ENCODE results near the gene NARF.

NARF gene

DNA sequence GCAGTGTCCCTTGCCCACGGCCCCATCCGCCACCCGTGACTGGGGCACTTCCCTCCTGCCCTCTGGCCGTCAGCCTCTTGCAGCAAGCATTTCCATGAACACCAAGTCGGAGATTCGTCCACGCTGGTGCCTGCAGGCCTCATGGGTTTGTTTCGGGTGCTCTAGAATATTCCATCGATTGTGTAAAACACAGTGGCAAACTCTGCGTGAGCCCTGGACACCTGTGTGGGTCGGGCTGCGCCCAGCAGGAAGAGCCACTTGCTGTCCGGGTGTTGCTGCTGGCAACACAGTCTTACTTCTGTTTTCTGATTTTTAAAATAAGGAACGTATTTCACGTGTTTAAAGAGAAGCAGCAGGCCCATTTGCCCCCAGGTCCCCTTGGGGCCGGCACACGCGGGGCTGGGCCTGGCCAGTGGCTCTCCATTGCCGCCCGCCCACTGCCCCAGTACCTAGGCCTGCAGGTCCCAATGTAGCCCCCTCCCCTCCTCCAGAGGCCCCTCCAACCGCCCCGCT lies 18.0 kb upstream of the NARF start:
- peaks cover 13% of the 10 kb centered on the region for H3K36me3 Mint-ChIP-seq
- peak overlapping the region; percentile 72 for H3K27ac Mint-ChIP-seq
- peak; percentile 60 for ATAC-seq
- peak overlapping the region; percentile 61 for H3K4me3 Mint-ChIP-seq
- H3K4me1 Mint-ChIP-seq = peaks cover 45% of the 10 kb centered on the region
- no peaks in the 10 kb centered on the region for H3K27me3 Mint-ChIP-seq
- H3K9me3 Mint-ChIP-seq = no peaks in the 10 kb centered on the region

DNA sequence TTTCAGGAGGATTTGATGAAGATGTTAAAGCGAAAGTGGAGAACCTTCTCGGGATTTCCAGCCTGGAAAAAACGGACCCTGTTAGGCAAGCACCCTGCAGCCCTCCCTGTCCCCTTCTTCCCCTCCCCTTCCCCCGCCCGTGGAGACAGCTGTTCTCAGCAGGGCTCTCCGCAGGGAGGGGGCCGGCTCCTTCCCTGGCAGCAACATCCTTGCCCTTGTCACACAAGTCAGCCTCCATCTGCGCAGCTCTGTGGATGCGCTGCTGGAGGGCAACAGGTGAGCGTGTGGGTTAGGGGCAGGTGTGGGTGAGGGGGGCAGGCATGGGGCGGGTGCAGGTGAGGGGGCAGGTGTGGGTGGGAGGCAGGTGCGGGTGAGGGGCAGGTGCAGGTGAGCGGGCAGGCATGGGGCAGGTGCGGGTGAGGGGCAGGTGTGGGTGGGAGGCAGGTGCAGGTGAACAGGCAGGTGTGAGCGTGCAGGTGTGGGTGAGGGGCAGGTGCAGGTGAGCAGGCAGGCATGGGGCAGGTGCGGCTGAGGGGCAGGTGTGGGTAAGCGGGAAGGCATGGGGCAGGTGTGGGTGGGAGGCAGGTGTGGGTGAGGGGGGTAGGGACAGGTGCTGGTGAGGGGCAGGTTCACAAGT lies 17.4 kb upstream of the NARF start:
- Mint-ChIP-seq H3K4me1 (peaks cover 49% of the 10 kb centered on the region), H3K36me3 (peaks cover 18% of the 10 kb centered on the region), H3K9me3 (no peaks in the 10 kb centered on the region), H3K27ac (peak overlapping the region; percentile 72), H3K27me3 (no peaks in the 10 kb centered on the region), H3K4me3 (peak overlapping the region; percentile 61)
- peak; percentile 17 for ATAC-seq

DNA sequence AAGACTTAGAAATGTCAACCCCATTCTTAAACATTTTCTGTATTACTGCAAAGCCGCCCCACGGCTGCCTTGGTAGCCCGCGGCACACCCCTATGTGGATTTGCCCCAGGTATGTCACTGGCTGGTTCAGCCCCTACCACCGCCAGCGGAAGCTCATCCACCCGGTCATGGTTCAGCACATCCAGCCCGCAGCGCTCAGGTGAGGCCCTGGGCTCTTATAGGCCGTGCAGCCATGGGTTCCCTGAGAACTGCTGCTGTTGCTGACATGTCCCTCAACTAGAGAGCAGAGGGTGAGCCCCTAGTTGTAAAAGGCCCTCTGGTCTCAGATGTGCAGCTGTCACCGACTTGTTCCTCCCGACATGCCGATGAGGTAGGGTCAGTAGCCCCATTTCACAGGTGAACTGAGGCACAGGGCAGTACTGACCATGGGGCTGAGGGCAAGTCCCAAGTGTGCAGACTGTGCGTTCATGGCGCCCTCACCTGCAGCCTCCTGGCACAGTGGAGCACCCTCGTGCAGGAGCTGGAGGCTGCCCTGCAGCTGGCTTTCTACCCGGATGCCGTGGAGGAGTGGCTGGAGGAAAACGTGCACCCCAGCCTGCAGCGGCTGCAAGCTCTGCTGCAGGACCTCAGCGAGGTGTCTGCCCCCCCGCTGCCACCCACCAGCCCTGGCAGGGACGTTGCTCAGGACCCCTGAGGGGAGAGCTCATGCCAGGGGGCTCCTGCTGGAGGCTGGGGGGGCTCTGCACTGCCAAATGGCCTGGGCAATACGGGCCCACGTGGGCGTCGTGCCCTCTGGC lies 16.7 kb upstream of the NARF start:
- Mint-ChIP-seq H3K27me3 (no peaks in the 10 kb centered on the region), H3K27ac (peak overlapping the region; percentile 72), H3K36me3 (peaks cover 26% of the 10 kb centered on the region), H3K4me3 (peak overlapping the region; percentile 52), H3K9me3 (no peaks in the 10 kb centered on the region), H3K4me1 (peaks cover 56% of the 10 kb centered on the region)
- ATAC-seq = peak; percentile 71

DNA sequence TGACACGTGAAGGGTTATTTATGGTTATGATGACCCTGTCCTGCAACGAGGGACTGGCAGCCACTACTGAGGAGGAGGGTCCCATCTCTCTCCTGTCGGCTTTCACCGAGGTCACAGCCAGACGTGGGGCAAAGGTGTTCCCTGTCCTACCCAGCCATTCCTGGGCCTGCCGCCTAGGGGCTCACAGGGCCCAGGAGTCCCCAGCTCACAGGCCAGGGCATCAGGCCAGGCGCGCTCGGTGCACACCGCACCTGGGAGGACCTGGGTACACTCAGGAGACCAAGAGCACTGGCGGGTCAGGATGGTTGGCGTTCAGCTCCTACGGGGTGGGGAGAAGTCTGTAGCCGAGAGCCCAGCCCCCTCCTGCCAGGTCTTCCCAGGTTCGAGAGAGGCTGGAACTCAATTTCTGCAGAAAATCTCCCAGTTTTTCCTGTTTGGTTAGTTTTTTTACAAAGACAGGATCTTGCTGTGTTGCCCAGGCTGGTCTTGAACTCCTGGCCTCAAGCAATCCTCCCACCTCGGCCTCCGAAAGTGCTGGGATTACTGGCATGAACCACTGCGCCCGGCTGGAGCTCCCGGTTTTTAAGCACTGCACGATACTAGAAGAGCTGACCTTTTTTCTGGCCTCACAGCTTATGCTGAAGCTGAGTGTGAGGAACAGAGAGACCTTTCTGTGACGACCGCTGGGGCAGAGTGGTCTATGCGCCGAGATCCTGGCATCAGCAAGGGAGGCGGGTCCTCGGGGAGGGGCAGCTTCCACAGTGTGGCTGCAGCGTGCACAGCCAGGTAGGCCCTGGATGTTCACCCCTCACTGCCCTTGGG lies 15.7 kb upstream of the NARF start:
- Mint-ChIP-seq H3K27ac (peak overlapping the region; percentile 10), H3K27me3 (no peaks in the 10 kb centered on the region), H3K36me3 (peaks cover 33% of the 10 kb centered on the region), H3K9me3 (no peaks in the 10 kb centered on the region), H3K4me3 (no peak overlapping the region), H3K4me1 (peaks cover 62% of the 10 kb centered on the region)
- ATAC-seq = no peak

DNA sequence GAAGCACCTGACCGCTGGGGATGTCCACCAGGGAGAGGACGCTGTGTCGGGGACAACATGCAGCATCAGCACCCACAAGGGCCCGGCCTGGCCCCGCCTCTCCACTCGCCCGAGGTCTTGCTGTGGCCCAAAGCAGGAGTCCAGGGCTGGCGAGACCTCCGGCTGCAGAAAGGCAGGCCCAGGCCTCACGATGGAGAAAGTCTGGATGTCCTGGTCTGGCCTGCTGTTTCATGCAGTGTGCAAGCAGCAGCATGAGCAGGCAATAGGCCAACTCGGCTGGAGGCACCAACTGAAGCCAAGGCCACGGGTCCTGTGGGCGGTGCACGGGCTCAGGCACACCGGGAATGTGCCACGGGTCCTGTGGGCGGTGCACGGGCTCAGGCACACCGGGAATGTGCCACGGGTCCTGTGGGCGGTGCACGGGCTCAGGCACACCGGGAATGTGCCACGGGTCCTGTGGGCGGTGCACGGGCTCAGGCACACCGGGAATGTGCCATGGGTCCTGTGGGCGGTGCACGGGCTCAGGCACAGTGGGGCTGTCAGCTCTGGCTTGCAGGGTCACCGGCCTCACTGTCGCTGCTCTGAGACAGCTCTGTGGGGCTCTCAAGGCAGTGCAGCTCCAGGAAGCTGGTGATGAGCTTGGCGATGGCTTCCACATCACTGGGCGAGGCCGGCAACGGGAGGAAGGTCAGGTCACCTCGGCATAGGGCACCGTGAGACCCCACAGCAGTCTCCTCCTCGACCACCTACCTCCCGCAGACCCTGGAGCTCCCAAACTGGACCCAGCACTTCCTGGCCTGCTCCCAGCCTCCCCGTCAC lies 14.9 kb upstream of the NARF start:
- H3K9me3 Mint-ChIP-seq = no peaks in the 10 kb centered on the region
- peaks cover 64% of the 10 kb centered on the region for H3K4me1 Mint-ChIP-seq
- peak overlapping the region; percentile 49 for H3K27ac Mint-ChIP-seq
- peaks cover 35% of the 10 kb centered on the region for H3K36me3 Mint-ChIP-seq
- ATAC-seq = no peak
- no peak overlapping the region for H3K4me3 Mint-ChIP-seq
- no peaks in the 10 kb centered on the region for H3K27me3 Mint-ChIP-seq

DNA sequence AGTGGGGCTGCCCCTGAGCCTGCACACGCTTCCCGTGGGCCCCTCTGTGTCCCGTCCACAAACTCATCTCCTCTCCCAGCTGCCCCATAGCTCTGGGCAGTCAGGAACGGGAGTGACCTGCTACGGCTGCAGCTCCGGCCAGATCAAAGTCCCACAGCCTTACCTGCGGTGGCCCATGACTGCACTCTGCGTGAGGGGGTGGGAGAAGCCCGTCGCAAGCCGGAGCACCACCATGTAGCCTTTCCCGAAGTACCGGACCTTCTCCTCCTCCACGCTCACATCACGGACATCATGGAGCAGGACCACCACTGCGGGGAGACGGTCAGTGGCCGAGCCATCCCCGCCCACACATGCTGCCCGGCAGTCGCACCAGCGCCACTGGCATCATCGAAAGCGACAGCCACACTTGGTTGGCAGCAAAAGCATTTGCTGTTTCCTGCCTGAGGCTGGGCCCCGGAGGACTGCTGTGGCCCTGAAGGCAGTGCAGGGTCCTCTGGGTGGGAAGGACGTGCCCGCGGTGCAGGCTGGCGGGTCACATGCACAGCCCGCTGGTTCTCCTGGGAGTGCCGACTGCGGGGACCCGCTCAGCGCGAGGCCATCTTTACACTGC lies 14.2 kb upstream of the NARF start:
- no peak for ATAC-seq
- H3K36me3 Mint-ChIP-seq = peaks cover 35% of the 10 kb centered on the region
- peaks cover 63% of the 10 kb centered on the region for H3K4me1 Mint-ChIP-seq
- H3K9me3 Mint-ChIP-seq = no peaks in the 10 kb centered on the region
- no peak overlapping the region for H3K4me3 Mint-ChIP-seq
- peak overlapping the region; percentile 49 for H3K27ac Mint-ChIP-seq
- H3K27me3 Mint-ChIP-seq = no peaks in the 10 kb centered on the region

DNA sequence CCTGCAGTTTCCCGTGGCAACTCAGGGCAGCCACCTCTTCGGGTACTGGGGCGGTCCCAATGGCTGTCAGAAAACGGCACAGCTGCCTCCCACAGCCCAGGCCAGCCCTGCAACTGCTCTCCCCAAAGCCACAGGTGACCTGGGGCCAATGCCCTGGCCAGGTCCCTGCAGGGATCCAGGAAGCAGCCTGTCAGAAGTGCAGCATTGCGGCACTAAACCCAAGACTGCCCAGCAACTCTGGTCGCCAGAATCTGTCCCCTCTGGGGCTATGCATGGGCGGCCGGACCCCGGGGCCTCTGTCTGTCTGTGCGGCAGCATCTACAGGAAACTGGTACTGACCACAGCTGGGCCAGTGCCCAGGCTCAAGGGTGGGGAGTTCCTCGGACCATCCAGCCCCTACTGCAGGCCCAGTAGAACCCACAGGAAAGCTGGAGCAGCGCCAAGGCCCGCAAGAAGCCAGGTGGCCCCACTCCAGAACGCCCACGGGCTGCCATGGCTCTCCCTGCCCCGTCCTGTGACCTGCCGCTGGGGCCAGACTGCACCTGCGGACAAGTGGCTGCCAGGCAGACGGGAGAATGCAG lies 13.5 kb upstream of the NARF start:
- Mint-ChIP-seq H3K36me3 (peaks cover 35% of the 10 kb centered on the region), H3K4me3 (no peak overlapping the region), H3K9me3 (no peaks in the 10 kb centered on the region), H3K27ac (no peak overlapping the region), H3K27me3 (no peaks in the 10 kb centered on the region), H3K4me1 (peaks cover 66% of the 10 kb centered on the region)
- no peak for ATAC-seq

DNA sequence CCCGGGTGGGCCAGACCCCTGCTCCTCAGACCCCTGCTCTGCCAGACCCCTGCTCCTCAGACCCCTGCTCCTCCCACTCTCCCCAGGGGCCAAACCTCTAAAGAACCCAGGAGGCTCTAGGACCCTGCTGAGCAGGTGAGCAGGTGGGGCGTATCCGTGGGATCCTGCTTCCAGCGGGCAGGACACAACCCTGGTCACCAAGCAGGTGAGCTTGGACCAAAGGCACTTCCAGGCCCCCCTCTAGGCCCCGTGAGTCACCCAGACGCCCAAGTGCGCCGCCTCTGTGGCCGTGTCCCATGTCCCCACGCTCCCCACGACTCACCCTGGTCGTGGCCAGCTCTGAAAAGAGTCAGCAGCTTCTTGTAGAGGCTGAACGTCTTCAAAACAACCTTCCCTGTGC lies 13.0 kb upstream of the NARF start:
- H3K4me3 Mint-ChIP-seq = no peak overlapping the region
- H3K9me3 Mint-ChIP-seq = no peaks in the 10 kb centered on the region
- H3K36me3 Mint-ChIP-seq = peaks cover 35% of the 10 kb centered on the region
- no peaks in the 10 kb centered on the region for H3K27me3 Mint-ChIP-seq
- ATAC-seq = no peak
- H3K4me1 Mint-ChIP-seq = peaks cover 61% of the 10 kb centered on the region
- H3K27ac Mint-ChIP-seq = no peak overlapping the region

DNA sequence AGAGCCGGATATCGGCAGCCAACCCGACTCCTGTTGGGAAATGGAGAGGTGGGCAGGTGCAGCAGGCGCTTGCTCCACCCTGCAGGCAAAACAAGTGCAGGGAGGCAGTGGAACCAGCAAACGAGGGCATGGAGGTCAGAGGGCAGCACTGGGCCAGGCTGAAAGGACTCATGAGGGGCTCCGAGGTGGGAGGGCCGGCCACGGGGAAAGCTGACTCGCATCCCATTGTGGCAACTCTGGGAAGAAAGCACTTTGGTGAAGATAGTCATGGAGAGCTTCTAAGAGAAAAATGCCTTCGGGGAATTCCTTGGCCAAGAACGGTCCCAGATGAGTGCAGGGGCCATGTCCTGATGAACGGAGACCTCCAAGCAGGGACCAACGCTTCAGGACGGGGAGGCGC lies 12.4 kb upstream of the NARF start:
- Mint-ChIP-seq H3K4me1 (peaks cover 59% of the 10 kb centered on the region), H3K4me3 (no peak overlapping the region), H3K27me3 (no peaks in the 10 kb centered on the region), H3K36me3 (peaks cover 35% of the 10 kb centered on the region), H3K9me3 (no peaks in the 10 kb centered on the region), H3K27ac (peak overlapping the region; percentile 61)
- no peak for ATAC-seq

DNA sequence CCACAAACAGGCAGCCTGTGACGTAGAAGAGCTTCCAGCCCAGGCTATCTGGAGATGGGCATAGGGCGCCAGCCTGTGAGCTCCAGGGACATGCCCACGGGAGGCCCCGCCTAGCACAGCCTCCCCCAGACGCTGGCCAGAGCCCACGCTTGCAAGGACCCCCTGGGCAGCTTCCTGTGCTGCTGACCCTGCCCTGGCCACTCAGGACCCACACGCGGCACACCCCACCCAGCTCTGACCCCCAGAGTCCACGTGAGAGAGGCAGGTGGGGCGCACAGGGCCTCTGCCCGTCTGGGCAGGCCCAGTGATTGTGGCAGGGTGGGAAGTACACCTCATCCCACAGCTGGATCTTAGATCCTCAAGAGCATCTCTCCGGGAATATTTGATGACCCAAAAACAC lies 11.9 kb upstream of the NARF start:
- Mint-ChIP-seq H3K27me3 (no peaks in the 10 kb centered on the region), H3K4me3 (peak overlapping the region; percentile 12), H3K36me3 (peaks cover 35% of the 10 kb centered on the region), H3K4me1 (peaks cover 59% of the 10 kb centered on the region), H3K9me3 (no peaks in the 10 kb centered on the region), H3K27ac (peak overlapping the region; percentile 61)
- ATAC-seq = no peak

DNA sequence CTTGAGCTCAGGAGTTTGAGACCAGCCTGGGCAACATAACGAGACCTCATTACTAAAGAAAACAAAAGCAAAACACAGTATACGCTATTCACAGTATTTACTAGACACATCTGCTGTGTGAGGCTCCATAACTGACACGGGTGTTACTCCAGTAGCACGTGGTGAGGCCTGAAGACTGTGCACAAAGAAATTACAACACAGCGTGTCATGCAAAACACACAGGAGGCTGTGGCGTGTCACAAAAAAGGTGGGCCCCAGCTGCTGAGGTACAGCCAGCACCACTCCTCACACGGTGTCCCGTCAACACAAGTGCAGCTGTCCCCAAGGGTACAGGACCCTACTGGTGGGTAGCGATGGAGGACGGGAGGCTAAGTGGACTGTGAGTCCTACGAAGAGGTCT lies 10.7 kb upstream of the NARF start:
- H3K9me3 Mint-ChIP-seq = no peaks in the 10 kb centered on the region
- H3K4me1 Mint-ChIP-seq = peaks cover 47% of the 10 kb centered on the region
- ATAC-seq = no peak
- H3K27ac Mint-ChIP-seq = peak overlapping the region; percentile 81
- peaks cover 28% of the 10 kb centered on the region for H3K36me3 Mint-ChIP-seq
- H3K4me3 Mint-ChIP-seq = peak overlapping the region; percentile 44
- no peaks in the 10 kb centered on the region for H3K27me3 Mint-ChIP-seq

DNA sequence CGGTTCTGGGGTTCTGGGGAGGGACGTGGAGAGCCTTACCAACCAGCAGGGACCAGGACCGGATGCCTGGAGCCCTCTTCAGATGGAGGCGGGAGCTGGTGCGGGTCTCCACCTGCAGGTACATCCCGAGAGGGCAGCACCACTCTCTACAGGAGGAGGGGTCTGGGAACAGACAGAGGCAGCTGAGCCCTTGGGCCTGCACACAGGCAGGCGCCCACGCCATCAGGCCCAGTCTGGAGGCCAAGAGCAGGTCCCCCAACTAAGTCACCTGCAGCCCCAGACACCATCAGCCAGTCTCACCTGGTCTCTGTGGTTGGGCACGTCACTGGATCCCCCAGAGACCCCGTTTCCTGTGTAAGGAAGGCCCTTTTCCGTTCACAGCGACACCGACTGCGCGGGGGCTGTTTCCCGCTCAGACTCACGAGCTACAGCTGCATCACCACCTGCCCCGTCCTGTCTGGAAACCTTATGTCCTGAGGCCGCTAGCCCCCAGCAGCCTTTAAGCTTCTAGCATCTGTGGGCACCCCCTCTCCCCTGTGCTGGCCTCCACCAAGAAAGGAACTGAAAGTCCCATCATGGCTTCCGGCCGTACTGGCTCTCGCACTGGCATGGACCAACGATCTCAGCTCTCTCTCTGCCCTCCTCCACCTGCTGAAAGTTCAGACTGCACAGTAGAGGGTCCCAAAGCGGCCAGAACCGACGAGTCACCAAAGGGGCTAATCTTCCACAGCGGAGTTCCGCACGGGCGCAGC lies 9.2 kb upstream of the NARF start:
- Mint-ChIP-seq H3K27ac (peak overlapping the region; percentile 96), H3K4me3 (peak overlapping the region; percentile 91), H3K9me3 (no peaks in the 10 kb centered on the region), H3K4me1 (peaks cover 41% of the 10 kb centered on the region), H3K36me3 (peaks cover 22% of the 10 kb centered on the region), H3K27me3 (no peaks in the 10 kb centered on the region)
- ATAC-seq = peak; percentile 93

DNA sequence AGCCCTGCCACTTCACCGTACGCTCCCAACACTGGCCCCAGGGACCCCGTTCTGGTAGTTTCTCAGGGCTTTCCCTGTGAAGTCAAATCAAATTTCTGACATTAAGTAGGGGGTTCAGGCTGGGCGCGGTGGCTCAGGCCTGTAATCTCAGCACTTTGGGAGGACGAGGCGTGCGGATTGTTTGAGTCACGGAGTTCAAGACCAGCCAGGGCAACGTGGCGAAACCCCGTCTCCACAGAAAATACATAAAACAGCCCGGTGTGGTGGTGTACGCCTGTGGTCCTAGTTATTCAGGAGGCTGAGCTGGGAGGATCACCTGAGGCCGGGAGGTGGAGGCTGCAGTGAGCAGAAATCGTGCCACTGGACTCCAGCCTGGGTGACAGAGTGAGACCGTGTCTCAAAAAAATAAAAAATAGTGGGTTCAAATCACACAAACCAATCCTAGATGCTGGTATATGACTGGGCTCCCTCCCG lies 8.6 kb upstream of the NARF start:
- peak overlapping the region; percentile 96 for H3K27ac Mint-ChIP-seq
- peaks cover 22% of the 10 kb centered on the region for H3K36me3 Mint-ChIP-seq
- no peaks in the 10 kb centered on the region for H3K27me3 Mint-ChIP-seq
- peak overlapping the region; percentile 91 for H3K4me3 Mint-ChIP-seq
- H3K4me1 Mint-ChIP-seq = peaks cover 41% of the 10 kb centered on the region
- peak; percentile 61 for ATAC-seq
- H3K9me3 Mint-ChIP-seq = no peaks in the 10 kb centered on the region
